ENCODE results near the gene AKT3. TPM values are rescaled to one million over a fixed set of nuclear protein-coding genes. Genes with fewer than 3 reads are reported as not detected.

Gene AKT3
- total RNA-seq, 2 donors from 2014 or later: 13.6 to 31.2 TPM

- no peak for DNase-seq (ENCODE audit: low spot score)
- Histone ChIP-seq H3K36me3 (no peaks in the 10 kb centered on the region), H3K27ac (no peak overlapping the region), H3K4me1 (peaks cover 0 to 22% of the 10 kb centered on the region in 2 donors), H3K27me3 (no peaks in the 10 kb centered on the region), H3K4me3 (no peak overlapping the region), H3K9me3 (no peaks in the 10 kb centered on the region)
- no peak for TF ChIP-seq CTCF (IDR thresholded peaks at IDR 0.05)
Measured at GRCh38 chr1:243846761-243847160, 3.3 kb downstream of the AKT3 start.

GRCh38 chr1:243845888-243846287 lies 4.2 kb downstream of the AKT3 start:
- no peaks in the 10 kb centered on the region for H3K36me3 ChIP-seq
- peaks cover 0 to 15% of the 10 kb centered on the region in 2 donors for H3K4me1 ChIP-seq
- no peak for DNase-seq (ENCODE audit: low spot score)
- no peaks in the 10 kb centered on the region for H3K9me3 ChIP-seq
- H3K27ac ChIP-seq: no peak overlapping the region
- no peak for TF ChIP-seq CTCF (IDR thresholded peaks at IDR 0.05)
- no peaks in the 10 kb centered on the region for H3K27me3 ChIP-seq
- H3K4me3 ChIP-seq: no peak overlapping the region

- Histone ChIP-seq H3K36me3 (no peaks in the 10 kb centered on the region), H3K27ac (peak overlapping the region in 1 of 2 donors; percentile 26)
- TF ChIP-seq CTCF (IDR thresholded peaks at IDR 0.05): no peak
Measured at GRCh38 chr1:243844186-243844585, 5.9 kb downstream of the AKT3 start.

GRCh38 chr1:243842978-243843511 lies 7.0 kb downstream of the AKT3 start:
- Histone ChIP-seq H3K4me3 (no peak overlapping the region), H3K36me3 (no peaks in the 10 kb centered on the region), H3K27ac (peak overlapping the region; percentile 26 to 46), H3K9me3 (no peaks in the 10 kb centered on the region), H3K4me1 (peaks cover 0 to 15% of the 10 kb centered on the region in 2 donors), H3K27me3 (no peaks in the 10 kb centered on the region)
- TF ChIP-seq CTCF (IDR thresholded peaks at IDR 0.05): no peak
- DNase-seq (ENCODE audit: low spot score): no peak

More at GRCh38 chr1:243844186-243844585, 5.9 kb downstream of the AKT3 start:
- peaks cover 0 to 15% of the 10 kb centered on the region in 2 donors for H3K4me1 ChIP-seq
- DNase-seq (ENCODE audit: low spot score): no peak
- no peak overlapping the region for H3K4me3 ChIP-seq
- H3K27me3 ChIP-seq: no peaks in the 10 kb centered on the region
- H3K9me3 ChIP-seq: no peaks in the 10 kb centered on the region

- Histone ChIP-seq H3K9me3 (no peaks in the 10 kb centered on the region), H3K4me1 (peaks cover 0 to 15% of the 10 kb centered on the region in 2 donors), H3K27me3 (no peaks in the 10 kb centered on the region), H3K36me3 (no peaks in the 10 kb centered on the region), H3K4me3 (no peak overlapping the region), H3K27ac (no peak overlapping the region)
- no peak for DNase-seq (ENCODE audit: low spot score)
- TF ChIP-seq CTCF (IDR thresholded peaks at IDR 0.05): no peak
Measured at GRCh38 chr1:243842161-243842560, 7.9 kb downstream of the AKT3 start.

- Histone ChIP-seq H3K4me1 (peaks cover 0 to 15% of the 10 kb centered on the region in 2 donors), H3K27me3 (no peaks in the 10 kb centered on the region), H3K9me3 (peaks cover 0 to 3% of the 10 kb centered on the region in 2 donors), H3K27ac (no peak overlapping the region), H3K4me3 (no peak overlapping the region), H3K36me3 (peaks cover 3% of the 10 kb centered on the region)
- no peak for DNase-seq (ENCODE audit: low spot score)
- no peak for TF ChIP-seq CTCF (IDR thresholded peaks at IDR 0.05)
Measured at GRCh38 chr1:243841507-243841906, 8.5 kb downstream of the AKT3 start.

All from right atrium auricular region (tissue), 2 donors.